CD4-positive, alpha-beta T cell treated with Interferon alpha-2 for 1 hour (primary cell): ENCODE results near the gene STARD8.

Source experiments
- DNase-seq, 2 donors: peaks; one replicate each; pipeline ENCODE4 v3.0.0-alpha.2; 2020 to 2022

STARD8 gene

GRCh38 chrX:68691921-68692320, 44.5 kb downstream of the STARD8 start:
- no peak for DNase-seq

- no peak for DNase-seq
These were observed 45.2 kb downstream of the STARD8 start for GRCh38 chrX:68692651-68693050.

- DNase-seq = peak; percentile 15 to 48
These were observed 46.3 kb downstream of the STARD8 start for GRCh38 chrX:68693481-68694434.

- no peak for DNase-seq
These were observed 47.2 kb downstream of the STARD8 start for GRCh38 chrX:68694435-68695205.

- DNase-seq = no peak
These were observed 47.9 kb downstream of the STARD8 start for GRCh38 chrX:68695206-68695845.

GRCh38 chrX:68696267-68696990, 49.0 kb downstream of the STARD8 start:
- no peak for DNase-seq

GRCh38 chrX:68697036-68697435, 49.6 kb downstream of the STARD8 start:
- DNase-seq = no peak

GRCh38 chrX:68697465-68698125, 50.1 kb downstream of the STARD8 start:
- DNase-seq = no peak

- DNase-seq = no peak
These were observed 51.5 kb downstream of the STARD8 start for GRCh38 chrX:68698942-68699341.

- DNase-seq = peak in 1 of 2 donors; percentile 18
These were observed 52.7 kb downstream of the STARD8 start for GRCh38 chrX:68699960-68700746.

- DNase-seq = no peak
These were observed 55.9 kb downstream of the STARD8 start for GRCh38 chrX:68703369-68703768.

- no peak for DNase-seq
These were observed 56.4 kb downstream of the STARD8 start for GRCh38 chrX:68703846-68704245.

- no peak for DNase-seq
These were observed 58.5 kb downstream of the STARD8 start for GRCh38 chrX:68705986-68706385.

GRCh38 chrX:68708503-68709290, 61.2 kb downstream of the STARD8 start:
- no peak for DNase-seq

- DNase-seq = no peak
These were observed 63.6 kb downstream of the STARD8 start for GRCh38 chrX:68710870-68711576.

GRCh38 chrX:68711845-68712244, 64.4 kb downstream of the STARD8 start:
- no peak for DNase-seq

GRCh38 chrX:68714856-68715255, 67.4 kb downstream of the STARD8 start:
- no peak for DNase-seq

- DNase-seq = no peak
These were observed 69.7 kb downstream of the STARD8 start for GRCh38 chrX:68717196-68717595.

- DNase-seq = no peak
These were observed 70.4 kb downstream of the STARD8 start for GRCh38 chrX:68717663-68718442.
